SK-N-SH (cell line): ENCODE results near the gene ACAP1. TPM values are rescaled to one million over a fixed set of nuclear protein-coding genes. Genes with fewer than 3 reads are reported as not detected.

Experiments used
- CTCF ChIA-PET: fragments of 300-600, 350-600 bp; formaldehyde crosslinking; extraction: SDS; loops from one replicate; lab custom pipeline; 2021; lab: Yijun Ruan, JAX
- POLR2A ChIA-PET: fragments of 350-600 bp; sonication (Branson Sonifier 250); formaldehyde crosslinking; extraction: SDS; loops from one replicate; lab custom pipeline; 2020; ENCODE audit warnings: antibody characterized with exemption, inconsistent platforms; lab: Yijun Ruan, JAX
- DNase-seq: peaks from one replicate; pipeline ENCODE4 v3.0.0; 2012
- H2AFZ ChIP-seq: fragments of 200-600 bp; sonication (generic); 2 replicates; pipeline ENCODE4 v1.8.1; 2016; ENCODE audit warnings: antibody characterized with exemption, mild to moderate bottlenecking, low read depth
- H3F3A ChIP-seq: fragments of 200-600 bp; sonication (generic); replicated peaks from 2 replicates; pipeline ENCODE3; 2016; ENCODE audit warnings: antibody characterized with exemption, mild to moderate bottlenecking; ENCODE audit not compliant: insufficient read depth
- H3K27ac ChIP-seq, 2 experiments: fragments of 200-500 bp in 1 of 2; fragments of 200-600 bp in 1 of 2; sonication (Bioruptor generic) in 1 of 2; sonication (generic), shearing (Covaris generic) in 1 of 2; 2 replicates each; pipeline versions ENCODE4 v1.5.1 to v1.6.1; 2014 to 2016; ENCODE audit warnings: low read depth in 2 of 2, inconsistent platforms in 1 of 2, low read length in 1 of 2, mild to moderate bottlenecking in 1 of 2, mixed read lengths in 1 of 2
- H3K27me3 ChIP-seq: fragments of 200-600 bp; sonication (generic), shearing (Covaris generic); 2 replicates; pipeline ENCODE4 v1.6.1; 2016; ENCODE audit warnings: mixed run types; ENCODE audit not compliant: insufficient read depth
- H3K36me3 ChIP-seq, 2 experiments: fragments of 200-500 bp in 1 of 2; fragments of 200-600 bp in 1 of 2; sonication (Bioruptor generic) in 1 of 2; sonication (generic) in 1 of 2; replicated peaks in 1 of 2; 2 replicates each; pipeline versions ENCODE3 to v1.5.1; 2014 to 2016; ENCODE audit warnings: low read length in 1 of 2, mild to moderate bottlenecking in 1 of 2; ENCODE audit not compliant: insufficient read depth in 2 of 2, control insufficient read depth in 1 of 2
- H3K4me1 ChIP-seq, 2 experiments: fragments of 200-500 bp in 1 of 2; fragments of 200-600 bp in 1 of 2; sonication (Bioruptor generic) in 1 of 2; sonication (generic), shearing (Covaris generic) in 1 of 2; 2 replicates each; pipeline versions ENCODE4 v1.5.1 to v1.6.1; 2014 to 2016; ENCODE audit warnings: low read depth in 1 of 2, low read length in 1 of 2, mixed run types in 1 of 2; ENCODE audit not compliant: insufficient read depth in 2 of 2, control insufficient read depth in 1 of 2
- H3K4me2 ChIP-seq: fragments of 200-600 bp; sonication (generic), shearing (Covaris generic); 2 replicates; pipeline ENCODE4 v1.6.1; 2017; ENCODE audit warnings: mixed run types
- H3K4me3 ChIP-seq, 2 experiments: fragments of 200-500 bp in 1 of 2; fragments of 200-600 bp in 1 of 2; sonication (Bioruptor generic) in 1 of 2; sonication (generic), shearing (Covaris generic) in 1 of 2; 2 replicates each; pipeline versions ENCODE4 v1.5.1 to v1.8.1; 2014 to 2016; ENCODE audit warnings: low read depth in 2 of 2, inconsistent platforms in 1 of 2, low read length in 1 of 2, mild to moderate bottlenecking in 1 of 2, mixed read lengths in 1 of 2, moderate library complexity in 1 of 2
- H3K79me2 ChIP-seq: fragments of 200-600 bp; sonication (generic); 2 replicates; pipeline ENCODE4 v1.8.1; 2017; ENCODE audit warnings: mild to moderate bottlenecking; ENCODE audit not compliant: insufficient read depth
- H3K9ac ChIP-seq: fragments of 200-600 bp; sonication (generic); 2 replicates; pipeline ENCODE4 v1.6.1; 2017; ENCODE audit warnings: mixed run types
- H3K9me2 ChIP-seq: fragments of 200-600 bp; sonication (generic); 2 replicates; pipeline ENCODE4 v1.6.1; 2017; ENCODE audit warnings: mixed run types
- H3K9me3 ChIP-seq: fragments of 200-600 bp; sonication (generic); 2 replicates; pipeline ENCODE4 v1.6.1; 2017; ENCODE audit warnings: mixed run types, mild to moderate bottlenecking, moderate library complexity
- H4K20me1 ChIP-seq: fragments of 200-600 bp; sonication (generic); 2 replicates; pipeline ENCODE4 v1.6.1; 2017; ENCODE audit warnings: mild to moderate bottlenecking, mixed run types; ENCODE audit not compliant: insufficient read depth
- CHD2 ChIP-seq: fragments of 150-350 bp; IDR thresholded peaks from 2 replicates; pipeline ENCODE4 v1.6.1; 2018; ENCODE audit warnings: low read length; ENCODE audit not compliant: partially characterized antibody
- EP300 ChIP-seq, 2 experiments: IDR thresholded peaks; 2 replicates each; pipeline versions ENCODE4 v1.4.0 to v1.6.1; 2012; ENCODE audit warnings: borderline replicate concordance in 1 of 2, low read depth in 1 of 2, low read length in 1 of 2
- FOSL2 ChIP-seq: IDR thresholded peaks from 2 replicates; pipeline ENCODE4 v1.4.0; 2012; ENCODE audit warnings: low read depth, mild to moderate bottlenecking, moderate library complexity, borderline replicate concordance
- FOXM1 ChIP-seq: IDR thresholded peaks from 2 replicates; pipeline ENCODE4 v1.4.0; 2012; ENCODE audit warnings: low read depth, mild to moderate bottlenecking
- GABPA ChIP-seq: IDR thresholded peaks from 2 replicates; pipeline ENCODE4 v1.4.0; 2012; ENCODE audit warnings: low read depth, mild to moderate bottlenecking
- GATA2 ChIP-seq: sonication (generic); formaldehyde crosslinking; IDR thresholded peaks from 2 replicates; pipeline ENCODE4 v1.5.0; 2020; ENCODE audit warnings: mild to moderate bottlenecking, missing genetic modification reagents
- JUND ChIP-seq: IDR thresholded peaks from 2 replicates; pipeline ENCODE4 v1.4.0; 2012
- MAX ChIP-seq: IDR thresholded peaks from 2 replicates; pipeline ENCODE4 v1.4.0; 2012; ENCODE audit warnings: low read depth
- MXI1 ChIP-seq: IDR thresholded peaks from 2 replicates; pipeline ENCODE4 v1.6.1; 2012; ENCODE audit warnings: mild to moderate bottlenecking, low read depth, low read length, improper control_type of control experiment
- NFIC ChIP-seq: IDR thresholded peaks from 2 replicates; pipeline ENCODE4 v1.4.0; 2012; ENCODE audit warnings: borderline replicate concordance
- NRF1 ChIP-seq: IDR thresholded peaks from 2 replicates; pipeline ENCODE4 v1.6.1; 2012; ENCODE audit warnings: low read depth, mild to moderate bottlenecking, low read length
- PBX3 ChIP-seq: IDR thresholded peaks from 2 replicates; pipeline ENCODE4; 2012
- POLR2AphosphoS5 ChIP-seq: IDR thresholded peaks from 2 replicates; pipeline ENCODE4 v1.6.1; 2012; ENCODE audit warnings: low read depth, low read length
- RAD21 ChIP-seq: IDR thresholded peaks from 2 replicates; pipeline ENCODE4 v1.6.1; 2012; ENCODE audit warnings: mild to moderate bottlenecking, low read length
- REST ChIP-seq: IDR thresholded peaks from 2 replicates; pipeline ENCODE4 v1.6.1; 2012; ENCODE audit warnings: mild to moderate bottlenecking, low read depth, low read length, moderate library complexity
- RFX5 ChIP-seq: IDR thresholded peaks from 2 replicates; pipeline ENCODE4 v1.6.1; 2012; ENCODE audit warnings: mild to moderate bottlenecking, improper control_type of control experiment, low read length
- RXRA ChIP-seq: IDR thresholded peaks from 2 replicates; pipeline ENCODE4 v1.4.0; 2012; ENCODE audit warnings: low read depth, mild to moderate bottlenecking, borderline replicate concordance
- TAF1 ChIP-seq: IDR thresholded peaks from 2 replicates; pipeline ENCODE4 v1.6.1; 2012; ENCODE audit warnings: low read depth, mild to moderate bottlenecking, low read length, moderate library complexity, borderline replicate concordance
- TCF12 ChIP-seq: IDR thresholded peaks from 2 replicates; pipeline ENCODE4 v1.4.0; 2012
- TEAD4 ChIP-seq: IDR thresholded peaks from 2 replicates; pipeline ENCODE4 v1.4.0; 2012; ENCODE audit warnings: mild to moderate bottlenecking, borderline replicate concordance; ENCODE audit not compliant: insufficient read depth
- USF2 ChIP-seq: fragments of 150-350 bp; IDR thresholded peaks from 2 replicates; pipeline ENCODE4 v1.6.1; 2017; ENCODE audit warnings: antibody characterized with exemption, low read length, low read depth, borderline replicate concordance
- YY1 ChIP-seq: IDR thresholded peaks from 2 replicates; pipeline ENCODE4 v1.4.0; 2012; ENCODE audit warnings: low read depth, mild to moderate bottlenecking
- WGBS: methylation state at CpG from one replicate; pipeline ENCODE4 v1.1.6; 2017; ENCODE audit warnings: low lambda C conversion rate; 5-methylcytosine and 5-hydroxymethylcytosine counted together
- polyA plus RNA-seq, 3 experiments: library from polyadenylated mRNA; depleted of rRNA; stranded (reverse); fragments of >200 nt; gene quantifications; 2 replicates each; pipeline ENCODE4 v1.2.3, GENCODE V29; 2012

ACAP1 gene
- polyA plus RNA-seq, 1 of the 3 experiments (the other 2 are of a cell fraction), result 0.71 TPM

- DNase-seq, result no peak
- H4K20me1 ChIP-seq, result no peaks in the 10 kb centered on the region
- TF ChIP-seq NFIC (peak; percentile 25; the same call in 1 of the 2 replicates), JUND (no peak), POLR2AphosphoS5 (0 out of 2 replicates have a peak, but pooled peaks have one; percentile 15), FOXM1 (no peak), MXI1 (0 out of 2 replicates have a peak, but pooled peaks have one; percentile 31), NRF1 (no peak), CHD2 (peak; percentile 66), EP300 (IDR thresholded peaks at IDR 0.05; ENCODE audit: borderline replicate concordance in 1 of 2, low read depth in 1 of 2, low read length in 1 of 2) (peak in 1 of 2 experiments; percentile 88; a peak in 2 of 4 replicates)
- H3K4me3 ChIP-seq, result peak within 1 kb of the TSS in 1 of 2 experiments; percentile 7; a peak in 2 of 4 replicates
- CTCF ChIA-PET, result interaction anchor here (0.8 to 5.2 kb wide), 17 partner anchors 10 to 333 kb away, joined by 3 to 52 read pairs (median 16); partner anchors contain the start of genes NEURL4, NLGN2, PLSCR3 and POLR2A
- H3K9me2 ChIP-seq, result no peaks in the 10 kb centered on the region
- H2AFZ ChIP-seq, result no peak within 1 kb of the TSS
- H3K27ac ChIP-seq, result peak within 1 kb of the TSS in 1 of 2 experiments; percentile 29; a peak in 1 of 4 replicates
- no peak within 1 kb of the TSS for H3K9ac ChIP-seq
- H3K36me3 ChIP-seq, result no peaks in the 10 kb centered on the region
- H3K9me3 ChIP-seq, result no peaks in the 10 kb centered on the region
- H3K4me2 ChIP-seq, result peak within 1 kb of the TSS; percentile 100
- peaks cover 13 to 44% of the 10 kb centered on the region in 2 experiments; a peak in 2 of 4 replicates for H3K4me1 ChIP-seq
- peaks cover 5% of the 10 kb centered on the region for H3F3A ChIP-seq
- H3K27me3 ChIP-seq, result no peaks in the 10 kb centered on the region
- WGBS, result no CpG with 5 or more reads among the region's 10 CpGs
- POLR2A ChIA-PET, result interaction anchor here (0.9 to 2.0 kb wide), 2 partner anchors 25 to 206 kb away, joined by 3 to 5 read pairs; no protein-coding TSS in a partner anchor
- H3K79me2 ChIP-seq, result peaks cover 38% of the 10 kb centered on the region
Measured at GRCh38 chr17:7355053-7355452, 18.7 kb downstream of the ACAP1 start, which contains the start of gene TMEM95. TSS of gene TMEM95 (plus strand) at chr17:7355156. CDS start at chr17:7355205, 49 bp downstream.

GRCh38 chr17:7355573-7355972 lies 19.2 kb downstream of the ACAP1 start:
- peak overlapping the region in 1 of 2 experiments; percentile 17; a peak in 1 of 4 replicates for H3K27ac ChIP-seq
- H4K20me1 ChIP-seq, result no peaks in the 10 kb centered on the region
- peaks cover 13 to 43% of the 10 kb centered on the region in 2 experiments; a peak in 2 of 4 replicates for H3K4me1 ChIP-seq
- H3K79me2 ChIP-seq, result peaks cover 35% of the 10 kb centered on the region
- no peaks in the 10 kb centered on the region for H3K27me3 ChIP-seq
- TF ChIP-seq TCF12, result no peak
- no peak for TF ChIP-seq POLR2AphosphoS5
- TF ChIP-seq TEAD4, result no peak
- no peak for TF ChIP-seq MAX
- no peak for TF ChIP-seq NFIC
- TF ChIP-seq PBX3, result no peak
- no peak for TF ChIP-seq YY1
- TF ChIP-seq RAD21, result no peak
- TF ChIP-seq RXRA, result no peak
- TF ChIP-seq RFX5, result no peak
- TF ChIP-seq CHD2, result no peak
- TF ChIP-seq FOSL2, result no peak
- no peak for TF ChIP-seq GATA2 (CRISPR knock-in tag)
- no peak for TF ChIP-seq GABPA
- no peak for TF ChIP-seq EP300 (IDR thresholded peaks at IDR 0.05; ENCODE audit: borderline replicate concordance in 1 of 2, low read depth in 1 of 2, low read length in 1 of 2)
- TF ChIP-seq USF2, result no peak
- TF ChIP-seq REST, result no peak
- no peak for TF ChIP-seq TAF1
- no peak overlapping the region for H3K4me2 ChIP-seq
- peaks cover 5% of the 10 kb centered on the region for H3F3A ChIP-seq
- H3K9me2 ChIP-seq, result no peaks in the 10 kb centered on the region
- H2AFZ ChIP-seq, result no peak overlapping the region
- ChIA-PET CTCF (interaction anchor here (0.6 to 5.2 kb wide), 43 partner anchors 8 to 332 kb away, joined by 3 to 52 read pairs (median 6); partner anchors contain the start of genes FGF11, NEURL4, NLGN2 and PLSCR3), POLR2A (interaction anchor here (0.7 to 2.0 kb wide), 3 partner anchors 26 to 205 kb away, joined by 3 to 5 read pairs (median 3); partner anchors contain the start of gene ZBTB4)
- no peak for DNase-seq
- H3K36me3 ChIP-seq, result no peaks in the 10 kb centered on the region
- H3K9me3 ChIP-seq, result no peaks in the 10 kb centered on the region
- 81% methylated on average over 8 of the region's 8 CpGs for WGBS
- H3K4me3 ChIP-seq, result no peak overlapping the region
- H3K9ac ChIP-seq, result no peak overlapping the region
